Activated T-cell treated with anti-CD3 and anti-CD28 coated beads for 48 hours (primary cell): ENCODE measurements around the gene TAS2R42.

Source experiments
- DNase-seq: peaks from one replicate; pipeline ENCODE4 v3.0.0-alpha.2; 2020; ENCODE audit warnings: low read depth

TAS2R42 gene

DNA sequence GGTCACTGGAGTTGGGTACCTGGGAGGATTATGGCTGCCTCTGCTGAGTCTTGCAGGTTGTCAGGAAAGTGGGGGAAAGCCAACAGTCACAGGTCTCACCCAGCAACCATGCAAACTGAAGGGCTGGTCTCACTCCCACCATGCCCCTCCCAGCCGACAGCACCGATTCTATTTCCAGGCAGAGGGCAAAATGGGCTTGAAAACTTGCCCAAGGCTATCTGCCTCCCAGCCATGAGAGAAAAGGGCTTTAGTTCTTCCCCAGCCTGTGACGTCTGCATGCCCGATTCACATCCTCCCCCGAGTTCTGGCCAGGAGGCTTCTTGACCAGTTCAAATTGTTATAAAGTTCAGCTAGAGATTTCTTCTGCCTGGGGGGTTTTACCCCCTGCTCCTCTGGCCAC lies 42.4 kb downstream of the TAS2R42 start:
- DNase-seq: no peak

DNA sequence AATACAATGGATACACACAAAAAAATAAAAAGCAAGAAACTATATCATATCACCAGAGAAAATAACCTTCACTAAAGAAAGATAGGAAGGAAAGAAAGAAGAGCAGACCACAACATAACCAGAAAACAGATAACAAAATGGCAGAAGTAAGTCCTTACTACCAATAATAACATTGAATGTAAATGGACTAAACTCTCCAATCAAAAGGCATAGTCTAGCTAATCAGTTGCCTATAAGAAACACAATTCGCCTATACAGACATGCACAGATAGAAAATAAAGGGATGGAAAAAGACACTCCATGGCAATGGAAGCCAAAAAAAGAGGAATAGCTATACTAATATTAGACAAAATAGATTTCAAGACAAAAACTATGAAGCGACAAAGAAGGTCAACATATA lies 43.4 kb downstream of the TAS2R42 start:
- no peak for DNase-seq

DNA sequence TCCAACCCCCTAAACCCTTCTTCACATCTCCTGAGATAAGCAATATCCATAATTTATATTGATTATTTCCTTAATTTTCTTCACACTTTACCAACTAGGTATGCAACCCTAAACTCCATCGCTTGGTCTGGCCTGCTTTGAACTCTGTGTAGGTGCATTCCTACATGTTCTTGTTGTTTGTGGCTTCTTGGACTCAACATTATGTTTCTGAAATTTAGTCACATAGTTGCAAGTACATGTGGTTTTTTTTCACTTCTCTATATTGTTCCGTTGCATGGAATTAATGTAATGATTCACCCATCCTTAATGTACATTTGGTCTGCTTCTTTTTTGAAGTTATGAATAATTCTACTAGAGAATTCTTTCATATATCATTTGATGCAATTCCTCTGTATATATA lies 50.7 kb downstream of the TAS2R42 start:
- no peak for DNase-seq
